OCI-LY3 (cell line): ENCODE data around the gene PDE4D.

Experiments
- CTCF ChIP-seq: fragments of 200-600, 300-600 bp; sonication (generic); IDR thresholded peaks from 2 replicates; pipeline ENCODE4 v1.5.1; 2014; ENCODE audit warnings: antibody characterized with exemption, low read length, low read depth
- EZH2phosphoT487 ChIP-seq: fragments of 200-600 bp; shearing (Covaris generic); IDR thresholded peaks from 2 replicates; pipeline ENCODE4 v1.6.1; 2018; ENCODE audit warnings: antibody characterized with exemption, mixed run types, low read depth

GRCh38 chr5:59598547-59598874, 295.0 kb downstream of the PDE4D start:
- TF ChIP-seq EZH2phosphoT487: no peak
- no peak for TF ChIP-seq CTCF
